Stimulated activated CD8-positive, alpha-beta memory T cell treated with anti-CD3 and anti-CD28 coated beads, Interleukin-15, amount 100 ng/mL, for 24 hours (primary cell): ENCODE results near the gene ZFYVE1.

Source experiments
- DNase-seq: peaks from one replicate; pipeline ENCODE4 v3.0.0-alpha.2; 2020; ENCODE audit warnings: low read depth

The ZFYVE1 gene

DNA sequence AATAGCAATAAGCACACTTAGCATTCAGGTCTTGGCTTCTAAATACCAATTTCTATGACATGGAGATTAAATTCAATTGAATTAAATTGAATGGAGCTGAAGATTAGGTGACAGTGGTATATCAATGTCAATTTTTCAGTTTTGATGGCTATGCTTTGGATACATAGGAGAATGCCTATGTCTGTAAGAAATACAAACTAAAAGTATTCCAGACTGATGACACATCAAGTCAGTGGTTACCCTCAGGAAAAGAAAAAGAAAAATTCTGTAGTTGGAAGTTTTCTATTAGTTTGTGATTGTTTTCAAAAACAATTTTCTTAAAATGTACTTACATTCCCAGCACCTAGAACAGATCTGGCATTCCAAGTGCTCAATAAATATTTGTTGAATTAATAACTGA, 105.5 kb downstream of the ZFYVE1 start:
- DNase-seq = no peak

DNA sequence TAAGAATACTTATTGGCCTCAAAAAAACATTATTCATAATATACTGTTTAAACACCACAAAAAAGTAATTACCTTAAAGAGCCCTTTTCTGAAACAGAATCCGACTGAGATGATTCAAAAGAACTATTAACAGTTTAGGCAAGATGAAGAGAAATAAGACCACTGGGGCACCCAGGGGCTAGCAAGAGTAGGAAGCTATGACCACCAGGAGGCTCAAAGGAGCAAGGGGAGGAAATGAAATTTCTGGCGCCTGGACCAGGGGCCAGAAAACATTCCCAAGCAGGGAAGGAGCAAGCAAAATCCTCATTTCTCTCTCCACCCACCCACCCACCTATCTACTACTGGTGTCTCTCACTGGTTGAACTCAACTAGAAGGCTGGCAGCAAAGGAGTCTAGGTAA, 106.9 kb downstream of the ZFYVE1 start:
- no peak for DNase-seq
